ENCODE measurements around the gene DPH2.

DPH2 gene

GRCh38 chr1:43969746-43970466, at the start of gene DPH2:
TSS of gene DPH2 (plus strand) at chr1:43970010. CDS start at chr1:43970176, 166 bp downstream.
- peak; percentile 98 for DNase-seq

- no peak for DNase-seq
Observed at GRCh38 chr1:43921022-43921421, 48.8 kb upstream of the DPH2 start.

GRCh38 chr1:43924516-43924915, 45.3 kb upstream of the DPH2 start:
- no peak for DNase-seq

GRCh38 chr1:43925846-43926245, 44.0 kb upstream of the DPH2 start:
- DNase-seq = no peak

GRCh38 chr1:43930168-43930948, 39.5 kb upstream of the DPH2 start:
- DNase-seq = peak; percentile 69

GRCh38 chr1:43930949-43931275, 38.9 kb upstream of the DPH2 start:
- DNase-seq = no peak

- no peak for DNase-seq
Observed at GRCh38 chr1:43931711-43932660, 37.8 kb upstream of the DPH2 start.

GRCh38 chr1:43932786-43933385, 36.9 kb upstream of the DPH2 start:
- no peak for DNase-seq

GRCh38 chr1:43933386-43934100, 36.3 kb upstream of the DPH2 start, which contains the start of gene ARTN:
TSS of gene ARTN (plus strand) at chr1:43933801. CDS start at chr1:43935657, 1,856 bp downstream.
- DNase-seq = no peak

- peak; percentile 83 for DNase-seq
Observed at GRCh38 chr1:43934101-43934985, 35.5 kb upstream of the DPH2 start.

GRCh38 chr1:43934986-43935324, 34.9 kb upstream of the DPH2 start:
- DNase-seq = no peak

GRCh38 chr1:43935711-43936427, 33.9 kb upstream of the DPH2 start:
- no peak for DNase-seq

- DNase-seq = no peak
Observed at GRCh38 chr1:43936431-43937151, 33.2 kb upstream of the DPH2 start.

GRCh38 chr1:43937179-43937865, 32.5 kb upstream of the DPH2 start:
- DNase-seq = no peak

- no peak for DNase-seq
Observed at GRCh38 chr1:43938383-43938782, 31.4 kb upstream of the DPH2 start.

GRCh38 chr1:43938892-43939587, 30.8 kb upstream of the DPH2 start:
- no peak for DNase-seq

GRCh38 chr1:43942411-43942810, 27.4 kb upstream of the DPH2 start:
- DNase-seq = no peak

GRCh38 chr1:43944860-43945259, 24.9 kb upstream of the DPH2 start:
- DNase-seq = no peak

Measured in activated effector memory CD4-positive, alpha-beta T cell treated with anti-CD3 and anti-CD28 coated beads, Interleukin-2, amount 50 U/mL, for 16 hours (primary cell).